ENCODE results near the gene PGGHG. TPM values are rescaled to one million over a fixed set of nuclear protein-coding genes. Genes with fewer than 3 reads are reported as not detected.

The PGGHG gene
- total and polyA plus RNA-seq, 10 of the 15 experiments (the other 5 are each of a cell fraction or from before 2014, with no cell fraction given): 0.10 to 8.3 (median 1.8) TPM

DNA sequence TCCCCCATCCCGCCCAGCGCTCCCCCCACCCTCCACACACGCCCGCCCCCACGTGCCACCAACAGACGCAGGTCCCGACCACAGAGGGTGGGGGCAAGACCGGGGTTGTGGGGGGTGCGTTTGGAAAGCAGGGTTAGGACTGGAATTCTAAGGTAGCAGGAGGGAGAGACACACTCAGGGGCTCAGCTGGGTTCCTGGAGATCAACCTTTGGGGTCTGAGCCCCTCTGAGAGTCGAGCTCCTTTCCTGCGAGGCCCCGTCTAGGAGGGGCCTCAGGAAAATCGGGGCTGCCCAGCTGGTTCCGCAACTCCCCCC is 429 bp downstream of the PGGHG start (continued):
- TF ChIP-seq, protein P1, sequence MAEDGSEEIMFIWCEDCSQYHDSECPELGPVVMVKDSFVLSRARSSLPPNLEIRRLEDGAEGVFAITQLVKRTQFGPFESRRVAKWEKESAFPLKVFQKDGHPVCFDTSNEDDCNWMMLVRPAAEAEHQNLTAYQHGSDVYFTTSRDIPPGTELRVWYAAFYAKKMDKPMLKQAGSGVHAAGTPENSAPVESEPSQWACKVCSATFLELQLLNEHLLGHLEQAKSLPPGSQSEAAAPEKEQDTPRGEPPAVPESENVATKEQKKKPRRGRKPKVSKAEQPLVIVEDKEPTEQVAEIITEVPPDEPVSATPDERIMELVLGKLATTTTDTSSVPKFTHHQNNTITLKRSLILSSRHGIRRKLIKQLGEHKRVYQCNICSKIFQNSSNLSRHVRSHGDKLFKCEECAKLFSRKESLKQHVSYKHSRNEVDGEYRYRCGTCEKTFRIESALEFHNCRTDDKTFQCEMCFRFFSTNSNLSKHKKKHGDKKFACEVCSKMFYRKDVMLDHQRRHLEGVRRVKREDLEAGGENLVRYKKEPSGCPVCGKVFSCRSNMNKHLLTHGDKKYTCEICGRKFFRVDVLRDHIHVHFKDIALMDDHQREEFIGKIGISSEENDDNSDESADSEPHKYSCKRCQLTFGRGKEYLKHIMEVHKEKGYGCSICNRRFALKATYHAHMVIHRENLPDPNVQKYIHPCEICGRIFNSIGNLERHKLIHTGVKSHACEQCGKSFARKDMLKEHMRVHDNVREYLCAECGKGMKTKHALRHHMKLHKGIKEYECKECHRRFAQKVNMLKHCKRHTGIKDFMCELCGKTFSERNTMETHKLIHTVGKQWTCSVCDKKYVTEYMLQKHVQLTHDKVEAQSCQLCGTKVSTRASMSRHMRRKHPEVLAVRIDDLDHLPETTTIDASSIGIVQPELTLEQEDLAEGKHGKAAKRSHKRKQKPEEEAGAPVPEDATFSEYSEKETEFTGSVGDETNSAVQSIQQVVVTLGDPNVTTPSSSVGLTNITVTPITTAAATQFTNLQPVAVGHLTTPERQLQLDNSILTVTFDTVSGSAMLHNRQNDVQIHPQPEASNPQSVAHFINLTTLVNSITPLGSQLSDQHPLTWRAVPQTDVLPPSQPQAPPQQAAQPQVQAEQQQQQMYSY (CRISPR knock-in tag; IDR thresholded peaks at IDR 0.05): no peak
- TF ChIP-seq EED (IDR thresholded peaks at IDR 0.05; ENCODE audit: low read depth) (no peak), SUPT20H (IDR thresholded peaks at IDR 0.05; ENCODE audit: borderline replicate concordance, control insufficient read depth, low read depth, low read length) (no peak), TCF12 (IDR thresholded peaks at IDR 0.05; ENCODE audit: low read depth, low read length) (no peak)
- TF ChIP-seq, protein P2, sequence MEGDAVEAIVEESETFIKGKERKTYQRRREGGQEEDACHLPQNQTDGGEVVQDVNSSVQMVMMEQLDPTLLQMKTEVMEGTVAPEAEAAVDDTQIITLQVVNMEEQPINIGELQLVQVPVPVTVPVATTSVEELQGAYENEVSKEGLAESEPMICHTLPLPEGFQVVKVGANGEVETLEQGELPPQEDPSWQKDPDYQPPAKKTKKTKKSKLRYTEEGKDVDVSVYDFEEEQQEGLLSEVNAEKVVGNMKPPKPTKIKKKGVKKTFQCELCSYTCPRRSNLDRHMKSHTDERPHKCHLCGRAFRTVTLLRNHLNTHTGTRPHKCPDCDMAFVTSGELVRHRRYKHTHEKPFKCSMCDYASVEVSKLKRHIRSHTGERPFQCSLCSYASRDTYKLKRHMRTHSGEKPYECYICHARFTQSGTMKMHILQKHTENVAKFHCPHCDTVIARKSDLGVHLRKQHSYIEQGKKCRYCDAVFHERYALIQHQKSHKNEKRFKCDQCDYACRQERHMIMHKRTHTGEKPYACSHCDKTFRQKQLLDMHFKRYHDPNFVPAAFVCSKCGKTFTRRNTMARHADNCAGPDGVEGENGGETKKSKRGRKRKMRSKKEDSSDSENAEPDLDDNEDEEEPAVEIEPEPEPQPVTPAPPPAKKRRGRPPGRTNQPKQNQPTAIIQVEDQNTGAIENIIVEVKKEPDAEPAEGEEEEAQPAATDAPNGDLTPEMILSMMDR (IDR thresholded peaks at IDR 0.05 in 2 of 3, conservative IDR thresholded peaks at IDR 0.05 in 1 of 3; ENCODE audit: control insufficient read depth in 2 of 3, extremely low read depth in 1 of 3, insufficient read depth in 1 of 3, low read depth in 3 of 3, low read length in 3 of 3): no peak

Measured in GM12878 (cell line).